Uterus (tissue), 4 donors: ENCODE results near the gene HPS4. TPM values are rescaled to one million over a fixed set of nuclear protein-coding genes. Genes with fewer than 3 reads are reported as not detected.

Experiments used
- DNase-seq, 2 donors: peaks; one replicate each; pipeline ENCODE4 v3.0.0-alpha.2; 2019 to 2020
- H3K27ac ChIP-seq, 2 donors: fragments of 200-600 bp; sonication (generic); 1 replicate in 1 of 2; 2 replicates in 1 of 2; pipeline ENCODE4 v1.5.1; 2016 to 2018
- H3K27me3 ChIP-seq, 2 donors: fragments of 200-600 bp; sonication (generic); one replicate each; pipeline ENCODE4 v1.5.1; 2018 to 2019; ENCODE audit warnings: control low read depth in 1 of 2
- H3K36me3 ChIP-seq, 2 donors: fragments of 200-600 bp; sonication (generic); one replicate each; pipeline ENCODE4 v1.5.1; 2019; ENCODE audit warnings: control low read depth in 1 of 2
- H3K4me1 ChIP-seq, 2 donors: fragments of 200-600 bp; sonication (generic); one replicate each; pipeline ENCODE4 v1.5.1; 2018 to 2019; ENCODE audit warnings: control low read depth in 1 of 2
- H3K4me3 ChIP-seq, 2 donors: fragments of 200-600 bp; sonication (generic); 1 replicate in 1 of 2; 2 replicates in 1 of 2; pipeline ENCODE4 v1.5.1; 2018 to 2019; ENCODE audit warnings: mild to moderate bottlenecking in 1 of 2
- H3K9me3 ChIP-seq, 2 donors: fragments of 200-600 bp; sonication (generic); one replicate each; pipeline ENCODE4 v1.5.1; 2019; ENCODE audit warnings: control low read depth in 1 of 2
- CTCF ChIP-seq, 4 experiments: fragments of 200-600 bp in 2 of 4; fragments of 450-650 bp in 2 of 4; sonication (generic) in 2 of 4; IDR thresholded peaks; one replicate each; pipeline ENCODE4 v1.5.1; 2016 to 2019; ENCODE audit warnings: antibody characterized with exemption in 4 of 4, mild to moderate bottlenecking in 2 of 4, moderate library complexity in 1 of 4
- POLR2A ChIP-seq, 2 donors: fragments of 450-650 bp; IDR thresholded peaks; one replicate each; pipeline ENCODE4 v1.6.1; 2016; ENCODE audit warnings: antibody characterized with exemption in 2 of 2, mild to moderate bottlenecking in 1 of 2, moderate library complexity in 1 of 2
- intact Hi-C: fragments of 100-400 bp; cut with DNase I; formaldehyde crosslinking; loops from one replicate; pipeline ENCODE4 v1.15.1; 2023; ENCODE audit warnings: low total_unique reads
- total RNA-seq, 4 donors: library from RNA; depleted of rRNA in 3 of 4; stranded (reverse); fragments of >200 nt in 3 of 4; gene quantifications; one replicate each; pipeline versions ENCODE4 v1.1.0 to v1.2.4, GENCODE V29; 2014 to 2023
- donor health status: DM: yes; HTN: yes; CAD: no.

Gene HPS4
- total RNA-seq, 4 donors from 2014 or later = 23.5 to 65.6 (median 43.5) TPM

- intact Hi-C loops = no loop called here
- Histone ChIP-seq H3K27ac (no peak overlapping the region), H3K36me3 (no peaks in the 10 kb centered on the region), H3K4me3 (no peak overlapping the region), H3K4me1 (peaks cover 0 to 3% of the 10 kb centered on the region in 2 donors), H3K27me3 (no peaks in the 10 kb centered on the region), H3K9me3 (no peaks in the 10 kb centered on the region)
- TF ChIP-seq POLR2A (IDR thresholded peaks at IDR 0.05) = no peak
- TF ChIP-seq CTCF (IDR thresholded peaks at IDR 0.05) = no peak
- no peak for DNase-seq
Observed at GRCh38 chr22:26508148-26508547, 24.6 kb upstream of the HPS4 start.

GRCh38 chr22:26503758-26504157 is 20.2 kb upstream of the HPS4 start:
- intact Hi-C loops = no loop called here
- Histone ChIP-seq H3K36me3 (no peaks in the 10 kb centered on the region), H3K4me1 (no peaks in the 10 kb centered on the region), H3K27me3 (no peaks in the 10 kb centered on the region), H3K9me3 (no peaks in the 10 kb centered on the region), H3K27ac (no peak overlapping the region), H3K4me3 (no peak overlapping the region)
- TF ChIP-seq POLR2A (IDR thresholded peaks at IDR 0.05) = no peak
- no peak for TF ChIP-seq CTCF (IDR thresholded peaks at IDR 0.05)
- DNase-seq = no peak

- Histone ChIP-seq H3K9me3 (no peaks in the 10 kb centered on the region), H3K27me3 (no peaks in the 10 kb centered on the region), H3K4me1 (no peaks in the 10 kb centered on the region), H3K36me3 (no peaks in the 10 kb centered on the region), H3K4me3 (no peak overlapping the region), H3K27ac (no peak overlapping the region)
- intact Hi-C loops = no loop called here
- TF ChIP-seq POLR2A (IDR thresholded peaks at IDR 0.05) (no peak), CTCF (IDR thresholded peaks at IDR 0.05) (peak in 3 of 4 experiments; percentile 7 to 23 (median 9))
- no peak for DNase-seq
Observed at GRCh38 chr22:26502688-26503561, 19.3 kb upstream of the HPS4 start.

GRCh38 chr22:26501996-26502395 is 18.4 kb upstream of the HPS4 start:
- no peak overlapping the region for H3K27ac ChIP-seq
- no peaks in the 10 kb centered on the region for H3K9me3 ChIP-seq
- H3K27me3 ChIP-seq = no peaks in the 10 kb centered on the region
- H3K36me3 ChIP-seq = no peaks in the 10 kb centered on the region
- no peaks in the 10 kb centered on the region for H3K4me1 ChIP-seq
- H3K4me3 ChIP-seq = no peak overlapping the region
- no peak for DNase-seq
- no peak for TF ChIP-seq CTCF (IDR thresholded peaks at IDR 0.05)
- no peak for TF ChIP-seq POLR2A (IDR thresholded peaks at IDR 0.05)
- intact Hi-C loops = no loop called here

DNA sequence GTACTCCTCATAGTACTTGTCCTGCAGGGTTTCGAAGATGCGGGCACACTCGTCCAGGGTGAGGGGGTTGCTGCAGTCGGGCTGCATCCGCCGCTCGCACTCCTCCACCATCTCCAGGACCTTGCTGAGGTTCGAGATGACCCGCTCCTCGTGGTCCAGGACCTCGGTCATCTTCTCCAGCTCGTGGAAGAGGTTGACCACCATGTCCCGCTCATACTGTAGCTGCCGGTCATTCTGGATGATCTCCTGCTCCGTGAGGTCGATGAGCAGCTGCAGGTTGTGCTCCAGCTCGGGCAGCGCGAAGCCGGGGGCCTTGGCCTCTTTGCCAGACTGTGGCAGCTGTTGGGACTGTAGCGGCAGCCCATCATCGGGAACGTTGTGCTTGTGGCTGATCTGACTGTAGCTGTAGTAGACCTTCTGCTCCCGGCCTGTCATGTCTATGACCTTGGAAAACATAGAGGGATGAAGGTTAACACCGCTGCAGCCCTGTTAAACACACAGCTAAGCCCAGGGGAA is 15.7 kb upstream of the HPS4 start:
- no peaks in the 10 kb centered on the region for H3K36me3 ChIP-seq
- intact Hi-C loops = no loop called here
- TF ChIP-seq POLR2A (IDR thresholded peaks at IDR 0.05) (no peak), CTCF (IDR thresholded peaks at IDR 0.05) (no peak)

More for the DNA sequence above, 15.7 kb upstream of the HPS4 start:
- no peak overlapping the region for H3K4me3 ChIP-seq
- no peak overlapping the region for H3K27ac ChIP-seq
- no peaks in the 10 kb centered on the region for H3K27me3 ChIP-seq
- DNase-seq = no peak
- no peaks in the 10 kb centered on the region for H3K4me1 ChIP-seq
- no peaks in the 10 kb centered on the region for H3K9me3 ChIP-seq
